HG03097 (cell line): Measurements from ENCODE around the gene OXSR1.
A peak's percentile ranks its signal among the peaks of the same experiment; 100 is the strongest.
"Not testable (repeated sequence)": the region's sequence is repeated elsewhere in the genome, so short reads cannot be mapped to it uniquely, and the experiment has no call there.

Source experiments
- ATAC-seq: cut with Tn5 transposase; IDR thresholded peaks from one replicate; pipeline ENCODE4 v1.9.1; 2021; ENCODE audit not compliant: unreplicated experiment, low FRiP score

The OXSR1 gene

GRCh38 chr3:38127611-38128302, 37.6 kb upstream of the OXSR1 start:
- ATAC-seq = no peak

- no peak for ATAC-seq
Measured at GRCh38 chr3:38128303-38128655, 37.1 kb upstream of the OXSR1 start.

- ATAC-seq = no peak
Measured at GRCh38 chr3:38129058-38129457, 36.3 kb upstream of the OXSR1 start.

- no peak for ATAC-seq
Measured at GRCh38 chr3:38130631-38131065, 34.7 kb upstream of the OXSR1 start.

DNA sequence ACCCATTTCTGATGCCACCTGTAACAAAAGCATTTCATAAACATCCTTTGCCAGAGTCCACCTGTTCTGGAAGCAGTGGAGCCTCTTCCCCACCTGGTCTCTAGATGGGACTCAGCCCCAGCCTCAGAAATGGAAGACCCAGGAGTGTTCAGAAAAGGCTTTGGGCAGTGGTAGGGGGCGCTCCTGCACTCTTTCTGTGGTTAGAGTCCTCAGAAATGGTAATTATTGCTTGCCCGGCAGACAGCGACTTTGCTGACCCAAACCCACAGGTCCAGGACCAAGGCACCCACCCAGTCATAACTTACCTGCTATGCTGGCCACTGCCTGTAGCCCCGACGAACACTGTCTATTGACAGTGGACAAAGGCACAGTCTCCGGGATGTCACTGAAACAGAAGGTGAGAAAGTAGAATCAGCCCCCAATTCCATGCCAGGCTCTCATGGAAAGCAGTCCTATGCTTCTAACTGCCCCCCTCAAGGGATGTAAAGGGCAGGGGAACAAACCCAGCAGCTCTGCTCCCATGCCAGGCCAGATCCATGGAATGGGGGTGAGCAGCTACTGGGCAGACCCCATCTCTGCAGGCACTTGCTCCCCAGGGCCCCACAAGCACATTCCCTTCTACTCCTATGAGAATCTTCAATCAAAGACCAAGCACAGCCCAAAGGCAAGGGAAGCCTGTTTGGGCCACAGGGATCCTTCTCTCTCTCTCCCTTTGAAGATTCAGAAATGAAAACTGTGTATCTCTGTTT, 33.5 kb upstream of the OXSR1 start:
- no peak for ATAC-seq

DNA sequence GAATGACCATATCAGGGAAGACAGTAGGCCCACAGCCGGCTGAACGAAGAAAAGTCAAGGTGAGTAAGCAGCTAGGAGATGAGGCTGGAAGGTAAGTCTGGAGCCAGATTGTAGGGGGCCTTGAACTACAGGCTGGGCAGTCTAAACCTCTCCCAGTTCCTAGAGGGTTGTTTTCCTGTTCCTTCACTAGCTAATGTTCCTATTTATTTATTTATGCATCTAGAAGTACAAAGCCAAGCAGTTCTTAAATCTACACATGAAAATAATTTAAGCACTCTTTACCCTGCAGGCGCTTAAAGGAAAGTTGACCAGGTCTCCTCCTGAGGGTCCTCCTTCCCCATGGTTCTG, 32.2 kb upstream of the OXSR1 start:
- ATAC-seq = no peak

DNA sequence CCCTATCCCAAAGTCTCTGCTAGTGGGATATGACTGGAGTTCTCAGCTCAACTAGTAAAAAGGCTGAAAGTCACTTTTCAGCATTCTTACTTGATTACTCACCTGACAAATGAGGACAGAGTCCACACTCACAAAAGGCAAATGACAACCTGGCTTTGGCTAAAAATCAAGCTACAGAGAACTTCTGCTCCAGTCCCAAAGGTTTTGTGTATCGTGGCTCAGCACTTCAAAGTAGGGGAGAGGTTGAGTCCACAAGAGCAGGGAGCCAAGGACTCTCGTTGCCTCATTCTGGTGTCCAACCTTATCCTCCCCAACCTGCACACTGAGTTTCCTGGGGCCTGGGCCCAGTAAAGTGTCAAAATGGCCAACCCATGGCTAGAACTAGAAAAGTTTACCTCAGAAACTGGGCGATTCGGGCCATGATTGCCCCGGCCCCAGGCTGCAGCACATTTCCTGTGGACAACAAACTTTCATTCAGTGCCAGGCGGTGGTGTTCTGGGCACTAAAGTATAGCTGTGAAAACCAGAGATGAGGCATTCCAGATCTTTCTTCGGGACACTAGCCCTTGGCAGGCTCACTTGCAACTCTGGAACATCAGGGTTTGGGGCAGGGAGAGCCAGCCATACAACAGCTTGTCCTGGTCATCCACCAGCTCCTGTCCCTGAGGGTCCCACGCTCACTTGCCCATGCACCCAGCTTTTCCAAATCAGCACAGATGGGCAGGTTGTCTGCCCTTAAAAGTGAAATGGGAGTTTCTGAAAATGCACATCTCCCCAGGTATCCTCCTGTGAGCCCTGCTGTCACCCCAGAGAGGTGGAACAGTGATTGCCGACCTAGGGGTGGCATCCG, 31.6 kb upstream of the OXSR1 start:
- no peak for ATAC-seq

DNA sequence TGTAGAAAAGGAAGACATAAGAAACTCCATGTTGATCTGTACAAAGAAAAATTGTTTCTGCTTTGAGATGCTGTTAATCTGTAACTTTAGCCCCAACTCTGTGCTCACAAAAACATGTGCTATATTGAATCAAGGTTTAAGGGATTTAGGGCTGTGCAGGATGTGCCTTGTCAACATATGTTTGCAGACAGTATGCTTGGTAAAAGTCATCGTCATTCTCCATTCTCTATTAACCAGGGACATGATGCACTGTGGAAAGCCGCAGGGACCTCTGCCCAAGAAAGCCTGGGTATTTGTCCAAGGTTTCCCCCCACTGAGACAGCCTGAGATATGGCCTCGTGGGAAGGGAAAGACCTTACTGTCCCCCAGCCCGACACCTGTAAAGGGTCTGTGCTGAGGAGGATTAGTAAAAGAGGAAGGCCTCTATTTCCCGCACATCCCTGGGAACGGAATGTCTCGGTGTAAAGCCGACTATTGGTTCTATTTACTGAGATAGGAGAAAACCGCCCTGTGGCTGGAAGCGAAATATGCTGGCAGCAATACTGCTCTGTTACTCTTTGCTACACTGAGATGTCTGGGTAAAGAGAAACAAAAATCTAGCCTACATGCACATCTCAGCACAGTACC, 30.7 kb upstream of the OXSR1 start:
- ATAC-seq = not testable (repeated sequence)

- not testable (repeated sequence) for ATAC-seq
Measured at GRCh38 chr3:38135621-38136277, 29.6 kb upstream of the OXSR1 start.

- ATAC-seq = peak; percentile 3
Measured at GRCh38 chr3:38136393-38136776, 29.0 kb upstream of the OXSR1 start.

GRCh38 chr3:38136777-38137614, 28.3 kb upstream of the OXSR1 start, which contains the start of gene ACAA1:
Gene ACAA1, minus strand, starts transcription at chr3:38137127. Its CDS starts 92 bp downstream, at chr3:38137035.
- peak; percentile 90 for ATAC-seq

DNA sequence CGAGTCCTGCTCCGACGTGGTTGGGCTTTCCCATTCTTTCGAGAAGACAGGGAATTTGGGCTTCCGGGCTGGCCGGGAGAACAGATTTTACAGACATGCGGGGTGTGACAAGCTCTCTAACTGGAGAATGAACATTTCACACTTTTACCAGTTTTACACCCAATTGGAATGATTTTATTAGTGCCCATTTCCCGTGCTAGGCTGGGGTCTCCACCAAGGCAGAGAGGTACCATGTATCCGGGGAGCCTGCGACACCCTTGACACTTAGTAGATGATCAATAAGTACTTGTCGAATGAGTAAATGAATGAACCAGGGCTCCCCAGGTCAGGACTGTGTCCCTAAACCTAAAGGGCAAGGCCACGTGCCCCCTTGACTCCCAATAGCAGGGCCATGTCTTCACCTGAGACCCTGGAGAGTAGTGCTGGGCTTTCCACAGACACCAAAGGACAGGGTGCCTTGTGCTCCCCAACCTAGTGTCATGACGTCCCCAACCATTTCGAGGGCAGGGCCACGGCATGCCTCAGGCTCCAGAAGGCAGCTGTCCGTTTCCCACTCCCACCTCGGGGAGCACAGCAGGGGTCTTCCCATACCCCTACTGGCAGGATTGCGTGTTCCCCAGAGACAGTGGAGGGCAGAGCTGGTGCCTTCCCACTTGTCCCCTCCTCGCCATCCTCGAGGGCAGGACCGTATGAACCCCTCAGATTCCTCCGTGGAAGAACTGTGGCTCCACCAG, 27.6 kb upstream of the OXSR1 start:
- ATAC-seq = no peak

DNA sequence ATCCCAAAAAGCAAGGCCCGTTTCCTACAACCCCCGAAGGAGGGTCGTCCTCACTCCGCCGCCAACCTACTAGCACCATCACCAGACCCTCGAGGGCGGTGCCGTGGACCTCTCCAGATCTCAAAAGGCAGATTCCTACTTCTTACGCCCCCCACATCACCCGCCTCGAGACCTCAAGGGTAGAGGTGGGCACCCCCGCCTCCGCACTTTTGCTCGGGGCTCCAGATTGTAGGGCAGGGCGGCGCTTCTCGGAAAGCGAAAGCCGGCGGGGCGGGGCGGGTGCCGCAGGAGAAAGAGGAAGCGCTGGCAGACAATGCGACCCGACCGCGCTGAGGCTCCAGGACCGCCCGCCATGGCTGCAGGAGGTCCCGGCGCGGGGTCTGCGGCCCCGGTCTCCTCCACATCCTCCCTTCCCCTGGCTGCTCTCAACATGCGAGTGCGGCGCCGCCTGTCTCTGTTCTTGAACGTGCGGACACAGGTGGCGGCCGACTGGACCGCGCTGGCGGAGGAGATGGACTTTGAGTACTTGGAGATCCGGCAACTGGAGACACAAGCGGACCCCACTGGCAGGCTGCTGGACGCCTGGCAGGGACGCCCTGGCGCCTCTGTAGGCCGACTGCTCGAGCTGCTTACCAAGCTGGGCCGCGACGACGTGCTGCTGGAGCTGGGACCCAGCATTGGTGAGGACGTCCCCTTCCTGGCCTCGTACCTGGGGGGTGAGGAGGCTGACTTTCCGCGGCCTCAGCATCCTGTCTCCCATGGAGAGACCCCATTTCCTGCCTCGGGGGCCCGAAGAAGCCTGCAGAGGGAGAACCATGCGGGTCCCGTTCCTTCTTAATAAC, 26.8 kb upstream of the OXSR1 start, which contains the start of gene MYD88:
Gene MYD88 (plus strand): TSS at position 313 of the 842 bp plus-strand sequence. CDS start 40 bp downstream, at position 353.
- ATAC-seq = peak; percentile 32

DNA sequence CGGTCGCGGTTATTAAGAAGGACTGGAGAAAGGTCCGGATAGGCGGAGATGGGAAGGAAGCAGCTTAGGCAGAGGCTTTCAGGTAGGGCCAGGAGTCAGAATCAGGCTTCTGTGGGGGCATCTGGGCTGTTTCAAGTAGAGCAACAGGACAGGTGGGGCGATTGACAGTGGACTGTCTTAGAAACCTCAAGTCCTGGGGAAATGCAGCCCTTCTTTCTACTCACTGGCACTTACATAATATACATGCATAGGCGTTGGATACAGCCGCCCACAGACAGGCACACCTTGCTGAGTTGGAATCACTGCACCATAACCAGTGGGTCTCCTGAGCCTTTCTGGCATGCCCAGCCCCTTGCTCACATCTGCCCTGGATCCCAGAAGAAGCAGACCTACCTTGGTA, 26.1 kb upstream of the OXSR1 start:
- no peak for ATAC-seq

DNA sequence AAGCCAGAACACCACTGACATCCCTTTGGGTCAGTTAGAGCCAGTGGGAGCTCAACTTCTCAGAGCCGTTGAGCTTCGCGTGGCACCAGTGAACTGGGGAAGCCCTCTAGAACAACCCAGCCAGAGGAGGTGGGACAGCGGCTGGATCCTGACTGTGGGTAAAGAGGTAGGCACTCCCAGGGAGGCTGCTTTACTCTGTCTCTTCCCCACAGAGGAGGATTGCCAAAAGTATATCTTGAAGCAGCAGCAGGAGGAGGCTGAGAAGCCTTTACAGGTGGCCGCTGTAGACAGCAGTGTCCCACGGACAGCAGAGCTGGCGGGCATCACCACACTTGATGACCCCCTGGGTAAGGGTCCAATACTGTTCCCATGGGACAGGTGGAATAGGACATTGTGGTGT, 25.7 kb upstream of the OXSR1 start:
- no peak for ATAC-seq

- ATAC-seq = no peak
Measured at GRCh38 chr3:38140326-38141172, 24.8 kb upstream of the OXSR1 start.
